OCI-LY1 (cell line): ENCODE measurements around the gene TLR6.

Source experiments
- EZH2 ChIP-seq: fragments of 200-600 bp; sonication (generic), shearing (Covaris generic); IDR thresholded peaks from 2 replicates; pipeline ENCODE4 v1.8.0; 2017; ENCODE audit warnings: borderline replicate concordance, mixed run types, mild to moderate bottlenecking, antibody characterized with exemption, low read length, moderate library complexity, mixed read lengths
- TF ChIP-seq, protein P1 (sequence below): fragments of 200-600 bp; sonication (generic), shearing (Covaris generic); IDR thresholded peaks from 2 replicates; pipeline ENCODE4 v1.5.1; 2017; ENCODE audit warnings: mild to moderate bottlenecking, antibody characterized with exemption, low read length, moderate library complexity, mixed read lengths

DNA sequence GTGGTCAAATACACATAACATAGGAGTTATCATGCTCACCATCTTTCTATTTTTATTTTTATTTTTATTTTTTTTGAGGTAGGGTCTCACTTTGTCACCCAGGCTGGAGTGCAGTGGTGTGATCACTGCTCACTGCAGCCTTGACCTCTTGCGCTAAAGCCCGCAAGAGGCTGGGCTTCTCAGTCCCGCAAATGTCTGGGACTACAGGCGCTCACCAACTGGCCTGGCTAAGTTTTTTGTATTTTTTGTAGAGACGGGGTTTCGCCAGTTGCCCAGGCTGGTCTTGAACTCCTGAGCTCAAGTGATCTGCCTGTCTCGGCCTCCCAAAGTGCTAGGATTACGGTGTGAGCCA is 73.5 kb downstream of the TLR6 start:
- TF ChIP-seq, protein P1, sequence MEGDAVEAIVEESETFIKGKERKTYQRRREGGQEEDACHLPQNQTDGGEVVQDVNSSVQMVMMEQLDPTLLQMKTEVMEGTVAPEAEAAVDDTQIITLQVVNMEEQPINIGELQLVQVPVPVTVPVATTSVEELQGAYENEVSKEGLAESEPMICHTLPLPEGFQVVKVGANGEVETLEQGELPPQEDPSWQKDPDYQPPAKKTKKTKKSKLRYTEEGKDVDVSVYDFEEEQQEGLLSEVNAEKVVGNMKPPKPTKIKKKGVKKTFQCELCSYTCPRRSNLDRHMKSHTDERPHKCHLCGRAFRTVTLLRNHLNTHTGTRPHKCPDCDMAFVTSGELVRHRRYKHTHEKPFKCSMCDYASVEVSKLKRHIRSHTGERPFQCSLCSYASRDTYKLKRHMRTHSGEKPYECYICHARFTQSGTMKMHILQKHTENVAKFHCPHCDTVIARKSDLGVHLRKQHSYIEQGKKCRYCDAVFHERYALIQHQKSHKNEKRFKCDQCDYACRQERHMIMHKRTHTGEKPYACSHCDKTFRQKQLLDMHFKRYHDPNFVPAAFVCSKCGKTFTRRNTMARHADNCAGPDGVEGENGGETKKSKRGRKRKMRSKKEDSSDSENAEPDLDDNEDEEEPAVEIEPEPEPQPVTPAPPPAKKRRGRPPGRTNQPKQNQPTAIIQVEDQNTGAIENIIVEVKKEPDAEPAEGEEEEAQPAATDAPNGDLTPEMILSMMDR = no peak
- no peak for TF ChIP-seq EZH2
